NT2/D1 (cell line): ENCODE measurements around the gene ACAP3.

Source experiments
- YY1 ChIP-seq: IDR thresholded peaks from 2 replicates; pipeline ENCODE4 v1.6.1; 2011; ENCODE audit not compliant: insufficient read length, insufficient read depth
- ZNF274 ChIP-seq: IDR thresholded peaks from 2 replicates; pipeline ENCODE4 v1.6.1; 2011; ENCODE audit warnings: mild to moderate bottlenecking, low read depth, low read length

- no peak for TF ChIP-seq ZNF274
- no peak for TF ChIP-seq YY1
These were observed 28.7 kb upstream of the ACAP3 start for GRCh38 chr1:1336446-1336845.
